HG02970 (cell line): ENCODE results near the gene UFD1.

Source experiments
- ATAC-seq: cut with Tn5 transposase; IDR thresholded peaks from one replicate; pipeline ENCODE4 v1.9.1; 2021; ENCODE audit warnings: mild to moderate bottlenecking, moderate library complexity, moderate number of reproducible peaks; ENCODE audit not compliant: unreplicated experiment, low FRiP score

UFD1 gene, protein sequence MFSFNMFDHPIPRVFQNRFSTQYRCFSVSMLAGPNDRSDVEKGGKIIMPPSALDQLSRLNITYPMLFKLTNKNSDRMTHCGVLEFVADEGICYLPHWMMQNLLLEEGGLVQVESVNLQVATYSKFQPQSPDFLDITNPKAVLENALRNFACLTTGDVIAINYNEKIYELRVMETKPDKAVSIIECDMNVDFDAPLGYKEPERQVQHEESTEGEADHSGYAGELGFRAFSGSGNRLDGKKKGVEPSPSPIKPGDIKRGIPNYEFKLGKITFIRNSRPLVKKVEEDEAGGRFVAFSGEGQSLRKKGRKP

DNA sequence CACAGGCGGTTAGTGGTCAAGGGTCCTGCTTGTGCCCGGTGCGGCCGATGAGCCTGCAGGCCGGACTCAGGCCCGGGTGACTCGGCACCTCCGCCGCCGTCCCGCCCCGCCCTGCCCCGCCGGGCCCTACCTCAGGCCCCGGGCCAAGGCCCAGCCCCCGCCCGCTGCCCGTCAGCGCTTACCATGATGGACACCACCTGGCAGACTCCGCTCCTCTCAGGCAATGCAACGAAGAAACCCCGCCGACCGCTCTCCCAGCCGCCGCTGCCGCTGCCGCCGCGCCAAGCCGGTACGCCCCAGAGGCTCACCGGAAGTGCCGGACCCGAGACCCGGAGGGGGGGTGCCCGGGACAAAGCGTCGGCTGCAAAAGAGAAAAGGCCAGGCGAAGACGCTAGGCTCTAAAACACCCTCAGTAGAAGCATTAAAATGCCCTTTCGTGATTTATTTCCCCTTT, at the start of gene UFD1:
UFD1 (minus strand) TSS at position 293 of the 454 bp plus-strand sequence; CDS start at position 185, 108 bp downstream.
- ATAC-seq = peak; percentile 51

GRCh38 chr22:19527861-19528417, 48.9 kb upstream of the UFD1 start:
- no peak for ATAC-seq

GRCh38 chr22:19527321-19527721, 48.3 kb upstream of the UFD1 start:
- no peak for ATAC-seq

DNA sequence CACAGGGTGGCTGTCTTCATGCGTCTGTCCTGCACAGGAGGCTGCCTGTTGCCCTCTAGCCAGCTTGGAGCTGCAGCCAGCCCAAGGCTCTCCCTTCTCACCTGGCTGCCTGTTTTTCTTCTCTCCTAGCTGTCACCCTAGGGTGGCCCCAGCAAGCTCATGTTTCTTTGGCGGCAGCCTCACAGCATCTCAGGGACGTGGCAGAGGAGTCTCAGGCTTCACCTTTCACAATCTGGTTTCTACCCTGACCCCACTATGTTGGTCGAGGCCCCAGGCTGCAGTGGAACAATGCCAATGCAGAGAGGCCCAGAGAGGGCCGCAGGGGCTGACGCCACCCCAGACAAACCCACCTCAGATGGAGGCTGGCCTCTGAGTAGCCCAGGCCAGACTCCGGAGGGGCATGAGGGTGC, 47.7 kb upstream of the UFD1 start:
- no peak for ATAC-seq

GRCh38 chr22:19526076-19526701, 47.2 kb upstream of the UFD1 start:
- ATAC-seq = no peak

DNA sequence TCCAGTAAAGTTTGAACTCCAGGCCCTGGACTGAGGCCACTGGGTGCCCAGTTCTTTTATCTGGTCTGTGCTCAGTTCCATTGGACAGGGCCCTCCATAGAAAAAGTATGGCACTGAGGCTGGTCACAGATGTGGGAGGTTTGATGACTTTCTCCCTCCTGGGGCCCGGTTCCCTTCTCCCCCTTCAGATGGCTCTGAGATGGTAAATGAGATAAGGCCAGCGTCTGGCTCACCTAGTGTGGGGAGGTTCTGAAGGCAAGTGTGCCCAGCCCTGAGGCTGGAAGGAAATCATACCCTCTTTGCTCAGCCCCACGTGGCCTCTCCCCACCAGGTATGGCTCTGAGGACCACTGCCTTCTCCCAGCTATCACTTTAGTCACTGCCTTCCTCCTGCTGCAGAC, 46.7 kb upstream of the UFD1 start:
- no peak for ATAC-seq

- ATAC-seq = no peak
Measured at GRCh38 chr22:19525116-19525660, 46.2 kb upstream of the UFD1 start.

DNA sequence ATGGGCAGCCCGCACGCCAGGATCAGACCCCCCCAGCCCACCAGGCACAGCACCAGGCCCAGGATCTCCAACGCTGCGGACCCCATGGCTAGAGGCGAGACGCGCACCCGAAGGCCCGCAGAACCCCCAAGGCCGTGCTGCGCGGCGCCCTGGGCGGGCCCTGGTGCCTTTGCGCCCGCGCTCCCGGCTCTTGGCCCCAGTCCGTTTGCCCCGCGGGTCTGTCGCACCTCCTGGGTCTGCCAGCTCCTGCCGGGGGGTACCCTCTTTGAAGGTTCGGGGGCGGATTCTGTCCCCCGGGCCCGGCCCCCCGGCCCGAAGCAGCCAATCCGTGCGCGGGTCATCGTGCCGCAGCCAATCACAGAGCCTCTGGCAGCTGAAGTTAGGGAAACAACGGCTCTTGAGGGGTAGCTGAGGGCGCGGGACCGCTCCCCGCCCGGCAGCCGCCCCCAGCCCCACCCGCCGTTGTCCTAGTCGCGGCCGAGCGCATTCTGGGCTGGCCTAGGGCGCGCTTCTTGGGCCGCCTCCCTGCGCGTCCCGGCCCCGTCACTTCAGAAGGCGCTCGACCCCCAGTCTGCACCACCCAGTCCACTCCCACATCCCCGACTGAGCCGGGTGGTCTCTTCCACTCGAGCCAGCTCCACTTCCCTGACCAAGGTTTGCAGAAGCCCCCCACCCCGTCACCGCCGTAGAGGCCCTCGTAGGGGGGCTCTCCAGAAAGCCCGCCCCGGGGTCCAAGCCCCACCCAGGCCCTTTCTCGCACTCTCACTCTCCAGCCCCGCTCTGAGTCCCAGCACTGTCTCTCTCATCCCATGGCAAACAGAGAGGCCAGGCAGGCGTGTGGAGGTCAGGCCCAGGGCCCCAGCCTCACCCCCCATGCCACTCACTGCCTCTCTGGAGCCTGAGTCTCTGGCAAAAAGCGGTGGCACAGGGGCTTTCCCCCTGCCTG, 45.5 kb upstream of the UFD1 start, which contains the start of gene CLDN5:
CLDN5 (minus strand) TSS at position 241 of the 946 bp plus-strand sequence; CDS start at position 86, 155 bp downstream.
- no peak for ATAC-seq

DNA sequence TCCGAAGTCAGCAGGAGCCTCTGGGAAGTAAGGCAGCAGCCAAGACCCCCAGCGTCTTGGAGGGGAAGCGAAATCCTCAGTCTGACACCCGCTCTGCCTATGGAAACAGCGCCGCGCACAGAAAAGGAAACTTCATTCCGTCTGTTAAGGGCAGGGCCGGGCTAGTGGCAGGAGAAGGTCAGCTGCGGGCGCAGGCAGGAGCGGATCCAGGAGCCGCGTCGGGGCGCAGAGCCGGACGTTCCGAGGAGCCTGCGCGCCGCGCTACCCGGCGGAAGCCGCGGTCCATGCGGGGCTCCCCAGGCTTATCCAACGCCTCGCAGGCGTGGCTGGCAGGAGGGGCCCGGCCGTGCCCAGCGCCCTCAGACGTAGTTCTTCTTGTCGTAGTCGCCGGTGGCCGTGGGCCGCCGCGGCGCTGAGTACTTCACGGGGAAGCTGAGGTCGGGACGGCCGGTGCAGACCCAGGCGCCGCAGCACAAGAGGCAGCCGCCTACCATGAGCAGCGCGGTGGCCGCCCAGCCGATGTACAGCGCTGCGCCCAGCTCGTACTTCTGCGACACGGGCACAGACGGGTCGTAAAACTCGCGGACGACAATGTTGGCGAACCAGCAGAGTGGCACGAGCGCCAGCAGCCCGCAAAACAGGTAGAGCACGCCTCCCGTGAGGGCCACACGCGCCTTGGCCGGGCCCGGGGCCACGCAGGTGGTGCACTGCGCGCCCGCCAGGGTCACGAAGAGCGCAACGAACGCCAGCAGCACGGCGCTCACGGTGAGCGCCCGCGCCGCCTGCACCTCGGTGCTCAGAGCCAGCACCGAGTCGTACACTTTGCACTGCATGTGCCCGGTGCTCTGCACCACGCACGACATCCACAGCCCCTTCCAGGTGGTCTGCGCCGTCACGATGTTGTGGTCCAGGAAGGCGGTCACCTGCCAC, 44.5 kb upstream of the UFD1 start:
- ATAC-seq = no peak

- no peak for ATAC-seq
Measured at GRCh38 chr22:19522881-19523239, 43.9 kb upstream of the UFD1 start.

DNA sequence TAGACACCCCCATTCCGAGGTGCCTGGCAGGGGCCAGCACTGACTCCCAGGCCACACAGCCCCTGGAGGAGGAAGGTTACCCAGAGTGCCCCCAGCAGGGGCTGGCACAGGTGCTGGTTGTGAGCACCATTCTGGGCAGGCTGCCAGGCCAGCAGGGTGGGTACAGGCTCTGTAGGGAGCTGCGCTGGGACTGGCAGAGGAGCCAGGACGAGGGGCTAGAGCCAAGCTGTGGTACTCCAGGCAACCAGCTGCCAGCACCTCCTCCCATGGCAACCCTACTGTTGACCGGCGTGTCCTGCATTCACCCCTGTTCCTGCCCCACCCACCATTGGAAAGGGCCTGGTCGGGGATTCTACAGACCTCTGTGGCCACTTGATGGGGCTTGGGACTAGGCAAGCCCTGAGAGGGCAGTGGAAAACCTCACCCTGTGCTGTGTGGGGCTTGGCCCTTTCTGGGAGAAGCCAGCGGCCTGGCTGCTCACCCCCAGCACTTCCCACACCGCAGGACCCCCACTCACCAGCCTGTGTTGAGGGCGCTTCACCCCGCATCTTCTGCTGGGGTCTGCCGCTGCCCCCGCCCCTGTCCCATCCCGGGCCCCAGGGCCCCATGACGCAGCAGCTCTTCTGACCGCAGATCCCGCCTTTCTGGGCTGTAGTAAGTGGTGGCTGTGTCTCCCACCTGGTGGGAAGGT, 43.3 kb upstream of the UFD1 start:
- ATAC-seq = no peak

DNA sequence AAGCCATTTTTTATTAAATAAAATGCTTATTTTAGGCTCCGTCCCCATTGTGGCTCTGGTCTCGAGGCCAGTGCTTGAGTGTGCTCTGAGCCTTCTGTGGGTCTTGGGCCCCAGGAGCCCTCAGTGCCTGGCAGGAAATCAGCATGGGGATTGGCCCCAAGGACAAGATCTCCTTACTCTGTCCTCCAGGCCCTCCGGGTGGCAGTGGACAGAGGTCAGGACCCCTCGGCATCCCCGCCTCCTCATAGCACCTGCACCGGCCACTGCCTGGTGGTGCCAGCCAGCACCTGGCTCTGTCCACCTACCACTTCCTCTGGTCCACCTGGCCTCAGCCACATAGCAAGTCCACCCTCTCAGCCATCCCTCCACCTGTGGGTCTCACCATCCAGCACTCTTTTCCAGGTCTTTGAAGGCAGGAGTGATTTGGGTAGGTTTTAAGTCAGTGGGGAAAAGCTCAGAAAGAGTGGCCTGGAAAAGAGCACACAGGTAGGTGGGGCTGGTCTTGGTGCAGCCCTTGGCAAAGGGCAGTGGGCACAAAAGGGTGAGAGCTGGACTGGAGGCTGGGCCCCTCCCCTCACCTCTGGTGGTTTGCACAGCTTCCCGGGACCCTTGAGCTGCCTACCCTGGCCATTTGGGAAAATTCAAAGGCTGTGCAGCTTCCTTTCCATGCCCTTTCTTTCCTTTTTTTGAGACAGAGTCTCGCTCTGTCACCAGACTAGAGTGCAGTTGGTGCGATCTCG, 41.7 kb upstream of the UFD1 start:
- ATAC-seq = no peak

DNA sequence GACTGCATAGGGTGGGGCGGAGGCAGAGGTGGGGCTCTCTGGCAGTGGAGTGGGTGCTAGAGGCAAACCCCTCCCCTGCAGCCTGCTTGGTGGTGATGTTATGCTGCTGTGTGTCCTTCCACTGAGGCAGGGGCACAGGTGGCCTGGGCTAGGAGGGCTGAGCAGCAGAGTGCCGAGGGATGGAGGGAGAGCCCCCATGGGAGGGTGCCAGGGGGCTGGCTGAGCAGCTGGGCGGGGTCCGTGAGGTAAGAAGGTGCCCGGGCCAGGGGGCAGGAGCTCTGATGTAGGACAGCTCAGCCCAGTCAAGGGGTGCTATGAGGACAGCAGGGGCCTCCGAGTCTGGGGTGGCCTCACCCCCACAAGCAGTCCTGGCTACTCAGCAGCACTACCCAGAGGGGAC, 41.0 kb upstream of the UFD1 start:
- ATAC-seq = no peak

DNA sequence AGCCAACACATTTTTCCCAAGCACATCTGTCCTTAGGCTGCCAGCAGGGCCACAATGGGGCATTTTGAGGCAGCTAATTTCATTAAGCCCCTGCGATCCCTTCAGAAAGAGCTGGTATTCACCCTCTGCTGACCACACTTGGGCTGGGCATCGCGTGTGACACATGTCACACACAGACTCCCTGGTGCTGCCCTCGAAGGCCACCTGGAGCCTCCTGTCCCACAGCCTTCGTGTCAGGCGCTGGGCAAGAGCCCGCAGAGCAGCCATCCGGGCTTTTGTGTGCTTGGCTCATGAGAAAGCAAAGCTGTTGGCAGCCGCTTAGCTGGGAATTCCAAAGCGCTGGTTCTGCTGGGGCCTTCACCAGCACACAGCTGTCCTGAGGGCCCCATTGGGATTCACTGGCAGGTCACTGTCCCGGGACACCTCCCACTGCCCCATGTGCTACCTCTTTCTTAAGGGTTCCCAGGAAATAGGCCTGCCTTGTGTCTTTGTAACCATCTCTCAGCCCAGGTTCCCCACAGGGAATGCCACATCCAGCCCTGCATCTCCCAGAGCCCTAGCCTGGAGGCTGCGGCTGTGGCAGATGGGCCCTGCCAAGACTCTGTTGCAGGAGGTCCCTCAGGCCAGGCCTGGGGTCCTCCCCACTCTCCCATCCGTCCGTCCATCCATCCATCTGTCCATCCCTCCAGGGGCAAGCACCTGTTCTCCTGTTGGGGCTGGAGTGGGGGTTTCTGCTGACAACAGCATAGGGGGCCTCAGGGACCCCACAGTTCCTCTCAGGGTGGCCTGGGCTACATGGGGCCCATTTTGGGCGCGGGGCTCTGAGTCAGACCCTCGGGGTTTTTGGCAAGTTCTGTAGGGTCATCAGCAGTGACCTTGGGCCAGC, 40.3 kb upstream of the UFD1 start:
- ATAC-seq = no peak

DNA sequence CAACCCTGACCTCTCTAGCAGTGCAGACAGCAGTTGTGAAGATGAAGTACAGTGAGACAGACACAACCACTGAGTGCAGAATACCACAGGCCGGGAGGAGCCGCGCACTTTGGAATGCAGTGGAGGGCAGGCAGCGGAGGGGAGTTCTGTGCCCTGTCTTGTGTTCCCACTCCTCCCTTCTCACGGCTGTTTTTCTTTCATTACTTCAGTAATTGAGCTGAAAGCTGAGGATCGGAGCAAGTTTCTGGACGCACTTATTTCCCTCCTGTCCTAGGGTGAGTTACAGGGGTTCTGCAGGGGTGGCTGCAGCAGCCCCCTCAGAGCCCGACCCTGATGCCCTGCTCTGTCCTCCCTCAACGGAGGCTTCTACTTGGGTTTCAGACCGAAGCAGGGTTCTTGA, 39.6 kb upstream of the UFD1 start:
- ATAC-seq = no peak

- ATAC-seq = no peak
Measured at GRCh38 chr22:19517919-19518611, 39.1 kb upstream of the UFD1 start.

DNA sequence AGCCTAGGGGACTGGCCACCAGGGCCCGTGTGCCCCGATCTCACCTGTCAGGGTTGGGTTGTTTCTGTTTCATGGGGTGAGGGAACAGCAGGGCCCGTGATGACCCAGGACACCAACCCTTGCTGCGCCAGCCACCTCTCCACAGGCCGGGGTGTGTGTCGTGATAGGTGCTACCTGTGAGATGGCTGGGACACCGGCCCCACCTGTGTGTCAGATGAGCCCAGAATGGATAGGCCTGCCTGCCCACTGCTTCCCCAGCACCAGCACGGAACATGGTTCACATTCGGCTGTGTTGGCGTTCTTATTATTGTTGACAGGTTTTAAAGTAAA, 38.1 kb upstream of the UFD1 start:
- no peak for ATAC-seq
